H1 (cell line): Measurements from ENCODE around the gene ZKSCAN1. TPM values are rescaled to one million over a fixed set of nuclear protein-coding genes. Genes with fewer than 3 reads are reported as not detected.

Source experiments
- CTCF ChIA-PET: fragments of 300-600 bp; sonication (Branson Sonifier 250); formaldehyde crosslinking; loops from one replicate; lab custom pipeline; 2021; ENCODE audit not compliant: partially characterized antibody; lab: Charles Lee
- POLR2A ChIA-PET: fragments of 300-600 bp; sonication (Branson Sonifier 250); formaldehyde crosslinking; loops from one replicate; lab custom pipeline; 2021; ENCODE audit warnings: inconsistent platforms; ENCODE audit not compliant: partially characterized antibody; lab: Charles Lee
- DNase-seq, 2 experiments: peaks; one replicate each; pipeline versions ENCODE4 v3.0.0 to v3.0.0-alpha.2; 2010 to 2022; ENCODE audit warnings: low spot score in 2 of 2, low read depth in 1 of 2, mixed read lengths in 1 of 2
- FAIRE-seq: peaks from 2 replicates; lab custom pipeline; 2011; peaks lifted over from hg19 to GRCh38; lab: Jason Lieb, UNC
- H2AFZ ChIP-seq: 2 replicates; pipeline ENCODE4 v1.8.1; 2012; ENCODE audit warnings: low read length, inconsistent platforms
- H2AK5ac ChIP-seq: 2 replicates; pipeline ENCODE4 v1.6.1; 2013; ENCODE audit warnings: low read depth, low read length
- H2BK120ac ChIP-seq: replicated peaks from 2 replicates; pipeline ENCODE3; 2013; ENCODE audit warnings: low read depth, low read length, inconsistent platforms
- H2BK12ac ChIP-seq: 2 replicates; pipeline ENCODE4 v1.6.1; 2013; ENCODE audit warnings: low read depth, low read length
- H2BK15ac ChIP-seq: 2 replicates; pipeline ENCODE4 v1.6.1; 2013; ENCODE audit warnings: low read length
- H2BK20ac ChIP-seq: 2 replicates; pipeline ENCODE4 v1.6.1; 2013; ENCODE audit warnings: low read length
- H2BK5ac ChIP-seq: 2 replicates; pipeline ENCODE4 v1.6.1; 2013; ENCODE audit warnings: low read depth, low read length
- H3K14ac ChIP-seq: 2 replicates; pipeline ENCODE4 v1.6.1; 2013; ENCODE audit warnings: inconsistent platforms; ENCODE audit not compliant: insufficient read length
- H3K18ac ChIP-seq: 2 replicates; pipeline ENCODE4 v1.6.1; 2013; ENCODE audit warnings: low read length; ENCODE audit errors: extremely low read depth
- H3K23ac ChIP-seq: 2 replicates; pipeline ENCODE4 v1.6.1; 2013; ENCODE audit warnings: inconsistent platforms; ENCODE audit not compliant: insufficient read length
- H3K23me2 ChIP-seq: 2 replicates; pipeline ENCODE4 v1.6.1; 2013; ENCODE audit warnings: low read depth, low read length
- H3K27ac ChIP-seq: 2 replicates; pipeline ENCODE4 v1.6.1; 2011; ENCODE audit warnings: low read depth, low read length, inconsistent platforms
- H3K27me3 ChIP-seq, 4 experiments: replicated peaks in 1 of 4; 1 replicate in 1 of 4; 2 replicates in 3 of 4; pipeline versions ENCODE4 v1.6.1 to v1.8.1; 2011 to 2013; ENCODE audit warnings: low read length in 3 of 4, mild to moderate bottlenecking in 3 of 4, inconsistent platforms in 2 of 4, mixed read lengths in 2 of 4, moderate library complexity in 1 of 4; ENCODE audit not compliant: control insufficient read depth in 3 of 4, insufficient read depth in 3 of 4; ENCODE audit errors: extremely low read depth in 1 of 4
- H3K36me3 ChIP-seq, 4 experiments: 2 replicates each; pipeline versions ENCODE4 v1.6.1 to v1.8.1; 2011 to 2013; ENCODE audit warnings: mild to moderate bottlenecking in 4 of 4, low read length in 3 of 4, moderate library complexity in 2 of 4, control low read depth in 1 of 4, inconsistent platforms in 1 of 4; ENCODE audit not compliant: insufficient read depth in 4 of 4, control insufficient read depth in 2 of 4
- H3K4ac ChIP-seq: replicated peaks from 2 replicates; pipeline ENCODE3; 2013; ENCODE audit warnings: low read length, low read depth, mixed read lengths, inconsistent platforms; ENCODE audit not compliant: insufficient read length
- H3K4me1 ChIP-seq, 4 experiments: replicated peaks in 1 of 4; 1 replicate in 1 of 4; 2 replicates in 3 of 4; pipeline versions ENCODE4 v1.6.1 to v1.8.1; 2011 to 2013; ENCODE audit warnings: low read length in 3 of 4, inconsistent platforms in 2 of 4, mixed read lengths in 1 of 4; ENCODE audit not compliant: insufficient read depth in 4 of 4, control insufficient read depth in 3 of 4
- H3K4me2 ChIP-seq, 2 experiments: 2 replicates each; pipeline versions ENCODE4 v1.6.1 to v1.8.1; 2011 to 2013; ENCODE audit warnings: low read depth in 2 of 2, low read length in 2 of 2, control low read depth in 1 of 2, inconsistent platforms in 1 of 2, mild to moderate bottlenecking in 1 of 2; ENCODE audit not compliant: insufficient read depth in 1 of 2
- H3K4me3 ChIP-seq, 4 experiments: fragments of 200-600, 300-600 bp in 1 of 4; sonication (generic), shearing (Covaris generic), sonication (Bioruptor Twin) in 1 of 4; 2 replicates each; pipeline versions ENCODE4 v1.5.1 to v1.8.1; 2011 to 2016; ENCODE audit warnings: low read length in 4 of 4, low read depth in 3 of 4, control low read depth in 2 of 4, inconsistent platforms in 2 of 4, mild to moderate bottlenecking in 2 of 4, mixed read lengths in 1 of 4, moderate library complexity in 1 of 4; ENCODE audit not compliant: insufficient read depth in 2 of 4; ENCODE audit errors: extremely low read depth in 1 of 4
- H3K56ac ChIP-seq: replicated peaks from 2 replicates; pipeline ENCODE3; 2013; ENCODE audit warnings: low read depth, mild to moderate bottlenecking, mixed read lengths, low read length, inconsistent platforms; ENCODE audit not compliant: insufficient read length
- H3K79me1 ChIP-seq: 2 replicates; pipeline ENCODE4 v1.6.1; 2013; ENCODE audit warnings: low read depth, low read length, control low read depth
- H3K79me2 ChIP-seq, 2 experiments: 2 replicates each; pipeline versions ENCODE4 v1.6.1 to v1.8.1; 2012 to 2013; ENCODE audit warnings: low read length in 2 of 2, mild to moderate bottlenecking in 2 of 2, inconsistent platforms in 1 of 2; ENCODE audit not compliant: insufficient read depth in 2 of 2, control insufficient read depth in 1 of 2
- H3K9ac ChIP-seq, 4 experiments: replicated peaks in 1 of 4; 1 replicate in 1 of 4; 2 replicates in 3 of 4; pipeline versions ENCODE4 v1.6.1 to v1.8.1; 2011 to 2013; ENCODE audit warnings: low read depth in 3 of 4, low read length in 3 of 4, control low read depth in 2 of 4, mild to moderate bottlenecking in 2 of 4, moderate library complexity in 2 of 4, inconsistent platforms in 1 of 4; ENCODE audit errors: extremely low read depth in 1 of 4
- H3K9me3 ChIP-seq, 2 experiments: 2 replicates each; pipeline versions ENCODE4 v1.6.1 to v1.8.1; 2012 to 2013; ENCODE audit warnings: mild to moderate bottlenecking in 2 of 2, moderate library complexity in 2 of 2, control low read depth in 1 of 2, inconsistent platforms in 1 of 2, low read depth in 1 of 2, low read length in 1 of 2, mixed read lengths in 1 of 2; ENCODE audit not compliant: insufficient read depth in 2 of 2
- H4K20me1 ChIP-seq, 2 experiments: replicated peaks in 1 of 2; 2 replicates each; pipeline versions ENCODE3 to v1.8.1; 2011 to 2013; ENCODE audit warnings: inconsistent platforms in 2 of 2, low read length in 2 of 2, mild to moderate bottlenecking in 1 of 2; ENCODE audit not compliant: insufficient read depth in 2 of 2, control insufficient read depth in 1 of 2
- H4K5ac ChIP-seq: 2 replicates; pipeline ENCODE4 v1.6.1; 2013; ENCODE audit warnings: low read length, low read depth, mixed read lengths, inconsistent platforms; ENCODE audit not compliant: insufficient read length
- H4K8ac ChIP-seq: 2 replicates; pipeline ENCODE4 v1.8.0; 2013; ENCODE audit warnings: mild to moderate bottlenecking, moderate library complexity, low read length, inconsistent platforms; ENCODE audit not compliant: insufficient read depth; ENCODE audit errors: extremely low read depth
- H4K91ac ChIP-seq: replicated peaks from 2 replicates; pipeline ENCODE3; 2013; ENCODE audit warnings: low read length, mixed read lengths, inconsistent platforms; ENCODE audit not compliant: insufficient read length
- BCL11A ChIP-seq, 2 experiments: IDR thresholded peaks; one replicate each; pipeline ENCODE4 v1.6.1; 2011; ENCODE audit warnings: low read depth in 2 of 2, low read length in 2 of 2, mild to moderate bottlenecking in 2 of 2
- GTF2F1 ChIP-seq: IDR thresholded peaks from 2 replicates; pipeline ENCODE4 v1.6.1; 2012; ENCODE audit warnings: low read depth, low read length, improper control_type of control experiment, borderline replicate concordance
- HDAC2 ChIP-seq, 2 experiments: fragments of 300-600 bp in 1 of 2; sonication (generic) in 1 of 2; IDR thresholded peaks; 2 replicates each; pipeline ENCODE4 v1.6.1; 2011 to 2012; ENCODE audit warnings: low read depth in 2 of 2, low read length in 2 of 2, mild to moderate bottlenecking in 2 of 2, moderate library complexity in 2 of 2, borderline replicate concordance in 1 of 2, inconsistent platforms in 1 of 2
- SP2 ChIP-seq: IDR thresholded peaks from 2 replicates; pipeline ENCODE4 v1.6.1; 2012; ENCODE audit warnings: mild to moderate bottlenecking, low read length, inconsistent platforms
- TBP ChIP-seq: IDR thresholded peaks from 2 replicates; pipeline ENCODE4 v1.6.1; 2011; ENCODE audit warnings: low read depth, low read length, improper control_type of control experiment
- YY1 ChIP-seq: IDR thresholded peaks from 2 replicates; pipeline ENCODE4 v1.6.1; 2011; ENCODE audit warnings: low read depth, mild to moderate bottlenecking, low read length
- WGBS, 2 experiments: shearing (Covaris generic) in 1 of 2; methylation state at CpG; one replicate each; pipeline versions ENCODE4 v1.1.6 to v1.1.7; 2013 to 2015; ENCODE audit warnings: low lambda C conversion rate in 2 of 2, mixed read lengths in 2 of 2, inconsistent platforms in 1 of 2, low coverage in 1 of 2, missing lambda C conversion rate in 1 of 2; ENCODE audit not compliant: insufficient replicate concordance in 2 of 2, insufficient coverage in 1 of 2, insufficient read length in 1 of 2; ENCODE audit errors: extremely low coverage in 1 of 2, missing lambda C conversion rate in 1 of 2; 5-methylcytosine and 5-hydroxymethylcytosine counted together
- polyA plus RNA-seq, 7 experiments: library from polyadenylated mRNA; depleted of rRNA in 3 of 7; stranded (reverse) in 5 of 7; unstranded in 2 of 7; fragments of >200 nt in 5 of 7; fragments of 200-250 nt in 2 of 7; gene quantifications; 1 replicate in 5 of 7; 2 replicates in 1 of 7; 4 replicates in 1 of 7; pipeline versions ENCODE4 v1.2.1 to v1.2.3, GENCODE V29; 2011 to 2013; ENCODE audit warnings: missing spikeins in 2 of 7, mixed read lengths in 2 of 7
- total RNA-seq: library from RNA; stranded (reverse); fragmentation: NEBNext Ultra II Directional; extraction: Animal tissue kit (Norgen Biotek cat#: 25700); gene quantifications from 2 replicates; pipeline ENCODE4 v1.2.1, GENCODE V29; 2021
- TF ChIP-seq, protein P1 (sequence below): IDR thresholded peaks from 2 replicates; pipeline ENCODE4 v1.6.1; 2012; ENCODE audit warnings: inconsistent platforms
- TF ChIP-seq, protein P2 (sequence below), 3 experiments: IDR thresholded peaks; 1 replicate in 2 of 3; 2 replicates in 1 of 3; pipeline versions ENCODE4 v1.5.1 to v1.6.1; 2011; ENCODE audit warnings: low read length in 3 of 3, mild to moderate bottlenecking in 3 of 3, inconsistent platforms in 2 of 3, low read depth in 1 of 3, moderate library complexity in 1 of 3; ENCODE audit not compliant: insufficient read depth in 1 of 3; ENCODE audit errors: control extremely low read depth in 1 of 3

The ZKSCAN1 gene
- total and polyA plus RNA-seq, 2 of the 8 experiments (the other 6 are each of a cell fraction or from before 2014, with no cell fraction given): 8.2 to 40.6 TPM

DNA sequence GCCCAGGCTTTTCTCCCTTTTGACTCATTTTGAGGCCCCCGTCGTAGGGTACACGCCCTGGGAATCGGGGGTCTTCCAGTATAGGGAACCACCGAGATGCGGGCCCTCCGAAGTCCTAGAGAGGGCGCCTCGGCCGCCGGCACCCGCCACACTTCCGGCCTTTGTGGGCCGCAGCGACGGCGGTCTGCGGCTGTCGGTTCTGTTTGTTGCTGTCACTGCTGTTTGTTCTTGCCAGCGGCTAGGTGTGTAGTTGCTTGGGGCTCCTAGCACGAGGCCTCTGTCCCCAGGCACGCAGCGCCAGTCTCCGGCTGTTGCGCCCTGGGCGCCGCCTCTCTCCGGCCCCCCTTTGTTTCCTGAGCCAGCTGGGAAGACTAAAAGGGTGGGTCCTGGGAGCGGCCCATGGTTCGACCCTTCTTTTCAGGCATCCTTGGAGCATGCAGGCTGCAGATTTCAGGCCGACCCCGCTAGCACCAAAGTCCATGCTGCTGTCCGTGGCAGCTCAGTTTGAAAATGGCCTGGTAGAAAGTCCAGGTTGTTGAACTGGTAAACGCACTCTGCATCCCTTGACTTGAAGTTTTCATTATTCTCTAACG is 17.8 kb upstream of the ZKSCAN1 start:
- POLR2A ChIA-PET: interaction anchor here (0.7 to 3.7 kb wide), 11 partner anchors 17 to 91 kb away, joined by 3 to 47 read pairs (median 3); partner anchors contain the start of genes COPS6 and ZKSCAN1
- no peaks in the 10 kb centered on the region for H3K36me3 ChIP-seq
- no peaks in the 10 kb centered on the region for H3K79me2 ChIP-seq
- H3K23me2 ChIP-seq: peaks cover 2% of the 10 kb centered on the region; the same call in 1 of the 2 replicates
- no peak overlapping the region for H2BK20ac ChIP-seq
- H3K4me2 ChIP-seq: peak overlapping the region; percentile 79 to 88
- no peak for FAIRE-seq
- H3K27me3 ChIP-seq: no peaks in the 10 kb centered on the region; a peak in 2 of 7 replicates
- H4K8ac ChIP-seq: peak overlapping the region; percentile 91; the same call in 1 of the 2 replicates
- H3K4me3 ChIP-seq: peak overlapping the region; percentile 52 to 79 (median 60)
- CTCF ChIA-PET: interaction anchor here (0.7 to 9.3 kb wide), 9 partner anchors 8 to 472 kb away, joined by 3 to 99 read pairs (median 3); partner anchors contain the start of gene ZKSCAN1
- no peak overlapping the region for H3K23ac ChIP-seq
- peak overlapping the region; percentile 64 to 80 (median 75) for H3K9ac ChIP-seq
- DNase-seq: peak in 1 of 2 experiments; percentile 82
- 0 out of 2 replicates have a peak overlapping the region, but pooled peaks have one; percentile 5 for H2BK15ac ChIP-seq
- peak overlapping the region; percentile 66; the same call in 1 of the 2 replicates for H2BK5ac ChIP-seq
- peak overlapping the region; percentile 60 for H4K91ac ChIP-seq
- H3K18ac ChIP-seq: peak overlapping the region; percentile 64
- no peaks in the 10 kb centered on the region for H3K79me1 ChIP-seq
- peak overlapping the region; percentile 61 for H3K27ac ChIP-seq
- no peak overlapping the region for H3K56ac ChIP-seq
- H3K4ac ChIP-seq: no peak overlapping the region
- no peak overlapping the region for H2BK120ac ChIP-seq
- H2AFZ ChIP-seq: peak overlapping the region; percentile 96
- no peaks in the 10 kb centered on the region for H4K20me1 ChIP-seq
- no peak overlapping the region for H2AK5ac ChIP-seq
- H3K4me1 ChIP-seq: peaks cover 0 to 4% (median 1%) of the 10 kb centered on the region in 4 experiments; a peak in 2 of 7 replicates
- 15% methylated on average over 35 of the region's 35 CpGs; no CpG with 5 or more reads in 1 of the 2 experiments for whole genome bisulfite sequencing, 2 experiments
- no peaks in the 10 kb centered on the region for H3K9me3 ChIP-seq
- H4K5ac ChIP-seq: peak overlapping the region; percentile 53
- no peak overlapping the region for H2BK12ac ChIP-seq
- H3K14ac ChIP-seq: no peak overlapping the region
- TF ChIP-seq, protein P1, sequence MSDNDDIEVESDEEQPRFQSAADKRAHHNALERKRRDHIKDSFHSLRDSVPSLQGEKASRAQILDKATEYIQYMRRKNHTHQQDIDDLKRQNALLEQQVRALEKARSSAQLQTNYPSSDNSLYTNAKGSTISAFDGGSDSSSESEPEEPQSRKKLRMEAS: peak; percentile 89
- TF ChIP-seq HDAC2 (IDR thresholded peaks at IDR 0.05; ENCODE audit: borderline replicate concordance in 1 of 2, low read depth in 2 of 2, low read length in 2 of 2) (peak in 1 of 2 experiments; percentile 26; a peak in 1 of 4 replicates), TBP (peak; percentile 86), YY1 (peak; percentile 65; the same call in 1 of the 2 replicates), SP2 (peak; percentile 86), BCL11A (IDR thresholded peaks at IDR 0.05; ENCODE audit: low read depth in 2 of 2, low read length in 2 of 2) (no peak), GTF2F1 (0 out of 2 replicates have a peak, but pooled peaks have one; percentile 41)
- TF ChIP-seq, protein P2, sequence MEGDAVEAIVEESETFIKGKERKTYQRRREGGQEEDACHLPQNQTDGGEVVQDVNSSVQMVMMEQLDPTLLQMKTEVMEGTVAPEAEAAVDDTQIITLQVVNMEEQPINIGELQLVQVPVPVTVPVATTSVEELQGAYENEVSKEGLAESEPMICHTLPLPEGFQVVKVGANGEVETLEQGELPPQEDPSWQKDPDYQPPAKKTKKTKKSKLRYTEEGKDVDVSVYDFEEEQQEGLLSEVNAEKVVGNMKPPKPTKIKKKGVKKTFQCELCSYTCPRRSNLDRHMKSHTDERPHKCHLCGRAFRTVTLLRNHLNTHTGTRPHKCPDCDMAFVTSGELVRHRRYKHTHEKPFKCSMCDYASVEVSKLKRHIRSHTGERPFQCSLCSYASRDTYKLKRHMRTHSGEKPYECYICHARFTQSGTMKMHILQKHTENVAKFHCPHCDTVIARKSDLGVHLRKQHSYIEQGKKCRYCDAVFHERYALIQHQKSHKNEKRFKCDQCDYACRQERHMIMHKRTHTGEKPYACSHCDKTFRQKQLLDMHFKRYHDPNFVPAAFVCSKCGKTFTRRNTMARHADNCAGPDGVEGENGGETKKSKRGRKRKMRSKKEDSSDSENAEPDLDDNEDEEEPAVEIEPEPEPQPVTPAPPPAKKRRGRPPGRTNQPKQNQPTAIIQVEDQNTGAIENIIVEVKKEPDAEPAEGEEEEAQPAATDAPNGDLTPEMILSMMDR (IDR thresholded peaks at IDR 0.05; ENCODE audit: control extremely low read depth in 1 of 3, insufficient read depth in 1 of 3, low read depth in 1 of 3, low read length in 3 of 3): peak in 2 of 3 experiments; percentile 16 to 24; a peak in 3 of 4 replicates
